UCSD-AML1 (cell line): ENCODE data around the gene PDE9A.

Experiments
- DNase-seq: peaks from one replicate; lab custom pipeline; 2025; ENCODE audit not compliant: unreplicated experiment; lab: John Stamatoyannopoulos, UW

PDE9A gene

GRCh38 chr21:42641311-42642218 lies 11.9 kb upstream of the PDE9A start:
- DNase-seq: no peak

DNA sequence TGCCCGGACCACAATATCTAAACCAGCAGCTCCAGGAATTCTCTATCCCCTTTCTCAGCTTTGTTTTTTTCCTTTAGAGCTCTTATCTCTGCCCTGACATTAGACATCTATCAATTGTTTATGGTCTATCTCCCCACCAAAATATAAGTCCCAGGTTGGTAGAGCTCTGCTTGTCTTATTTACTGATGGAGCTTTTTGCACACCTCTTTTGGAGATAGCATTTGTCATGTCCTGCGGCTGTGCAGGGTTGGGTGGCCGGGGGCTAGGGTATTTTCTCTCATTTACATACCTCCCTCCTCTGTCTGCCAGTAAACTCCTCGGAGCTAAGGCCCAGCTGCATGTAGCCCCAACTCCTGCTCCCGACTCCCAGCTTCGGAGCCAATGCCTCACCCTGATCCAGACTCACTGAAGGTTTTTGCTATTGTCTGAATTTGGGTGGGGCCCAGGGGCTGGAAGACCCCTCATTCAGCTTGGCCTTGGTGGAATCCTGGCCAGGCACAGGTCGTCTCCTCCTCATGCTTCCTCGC lies 11.1 kb upstream of the PDE9A start:
- no peak for DNase-seq

GRCh38 chr21:42644223-42645208 lies 8.9 kb upstream of the PDE9A start:
- no peak for DNase-seq

GRCh38 chr21:42645211-42646075 lies 8.0 kb upstream of the PDE9A start:
- no peak for DNase-seq

- DNase-seq: no peak
Observed at GRCh38 chr21:42646076-42646825, 7.2 kb upstream of the PDE9A start.

- no peak for DNase-seq
Observed at GRCh38 chr21:42646836-42647235, 6.6 kb upstream of the PDE9A start.

DNA sequence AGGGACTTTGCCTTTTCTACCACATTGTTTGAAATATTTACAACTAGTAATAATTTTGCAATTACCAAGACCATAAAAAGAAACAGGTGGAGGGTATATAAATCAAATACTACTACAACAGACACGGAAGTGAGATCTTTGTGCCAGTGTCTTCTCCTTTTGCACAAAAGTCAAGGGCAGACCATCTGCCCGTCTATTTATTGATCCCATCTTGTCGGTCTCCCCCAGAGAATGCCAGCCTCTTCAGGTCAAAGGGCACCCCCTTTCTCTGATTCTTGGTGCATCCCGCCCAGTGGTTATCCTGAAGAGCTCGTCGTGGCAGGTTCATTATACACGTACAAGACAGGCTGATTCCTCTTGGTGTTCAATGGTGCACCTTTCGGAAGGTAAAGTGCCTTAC lies 4.8 kb upstream of the PDE9A start:
- DNase-seq: no peak

DNA sequence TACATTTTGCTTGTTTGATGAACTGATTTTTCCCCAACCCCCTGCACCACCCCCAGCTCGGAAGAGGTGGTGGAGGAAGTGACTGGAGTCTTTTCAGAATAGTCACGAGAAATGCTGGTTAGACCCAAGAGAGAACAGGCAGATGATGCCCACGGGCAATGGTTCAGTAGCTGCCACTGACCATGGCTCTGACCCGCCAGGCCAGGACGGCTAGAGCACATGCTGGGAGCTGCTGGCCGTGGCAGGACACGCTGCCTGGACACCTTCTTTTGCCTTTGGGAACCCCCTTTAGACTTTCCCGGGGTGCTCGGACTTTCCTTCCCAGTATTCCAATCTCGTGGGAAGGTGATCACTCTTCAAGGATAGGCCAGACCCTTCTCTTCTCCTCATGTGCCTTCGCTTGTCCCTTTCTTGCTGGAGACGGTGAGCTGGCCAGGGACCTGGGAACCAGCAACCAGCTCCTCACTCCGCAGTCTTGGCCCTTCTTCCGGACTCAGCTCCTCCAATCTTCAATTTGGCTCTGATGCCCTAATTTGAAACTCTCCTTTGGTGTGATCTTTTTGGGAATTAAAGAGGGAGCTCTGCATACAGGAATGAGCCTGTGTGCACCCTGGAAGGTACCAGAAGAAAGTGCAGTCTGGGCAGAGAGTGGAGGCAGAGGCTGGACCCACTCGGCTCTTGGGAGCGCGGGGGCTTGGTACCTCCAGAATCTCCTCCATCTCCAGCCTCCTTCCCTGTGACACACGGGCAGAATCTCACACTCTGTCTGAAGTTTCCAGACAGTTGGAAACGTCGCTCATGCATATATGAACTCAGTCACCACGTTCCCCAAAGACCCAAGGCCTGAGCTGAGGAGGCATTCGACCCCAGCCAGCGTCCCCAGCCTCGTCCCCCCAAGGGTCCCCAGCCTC lies 4.0 kb upstream of the PDE9A start:
- no peak for DNase-seq

DNA sequence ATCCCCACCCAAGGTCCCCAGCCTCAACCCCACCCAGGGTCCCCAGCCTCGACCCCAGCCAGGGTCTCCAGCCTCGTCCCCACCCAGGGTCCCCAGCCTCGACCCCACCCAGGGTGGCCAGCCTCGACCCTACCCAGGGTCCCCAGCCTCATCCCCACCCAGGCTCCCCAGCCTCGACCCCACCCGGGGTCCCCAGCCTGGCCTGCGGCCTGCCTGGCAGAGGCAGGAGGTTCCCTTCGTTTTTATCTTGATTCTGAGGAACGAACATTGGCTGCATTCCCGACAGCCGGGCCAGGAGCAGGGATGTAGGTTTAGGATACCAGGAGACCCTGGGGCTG lies 3.4 kb upstream of the PDE9A start:
- no peak for DNase-seq

DNA sequence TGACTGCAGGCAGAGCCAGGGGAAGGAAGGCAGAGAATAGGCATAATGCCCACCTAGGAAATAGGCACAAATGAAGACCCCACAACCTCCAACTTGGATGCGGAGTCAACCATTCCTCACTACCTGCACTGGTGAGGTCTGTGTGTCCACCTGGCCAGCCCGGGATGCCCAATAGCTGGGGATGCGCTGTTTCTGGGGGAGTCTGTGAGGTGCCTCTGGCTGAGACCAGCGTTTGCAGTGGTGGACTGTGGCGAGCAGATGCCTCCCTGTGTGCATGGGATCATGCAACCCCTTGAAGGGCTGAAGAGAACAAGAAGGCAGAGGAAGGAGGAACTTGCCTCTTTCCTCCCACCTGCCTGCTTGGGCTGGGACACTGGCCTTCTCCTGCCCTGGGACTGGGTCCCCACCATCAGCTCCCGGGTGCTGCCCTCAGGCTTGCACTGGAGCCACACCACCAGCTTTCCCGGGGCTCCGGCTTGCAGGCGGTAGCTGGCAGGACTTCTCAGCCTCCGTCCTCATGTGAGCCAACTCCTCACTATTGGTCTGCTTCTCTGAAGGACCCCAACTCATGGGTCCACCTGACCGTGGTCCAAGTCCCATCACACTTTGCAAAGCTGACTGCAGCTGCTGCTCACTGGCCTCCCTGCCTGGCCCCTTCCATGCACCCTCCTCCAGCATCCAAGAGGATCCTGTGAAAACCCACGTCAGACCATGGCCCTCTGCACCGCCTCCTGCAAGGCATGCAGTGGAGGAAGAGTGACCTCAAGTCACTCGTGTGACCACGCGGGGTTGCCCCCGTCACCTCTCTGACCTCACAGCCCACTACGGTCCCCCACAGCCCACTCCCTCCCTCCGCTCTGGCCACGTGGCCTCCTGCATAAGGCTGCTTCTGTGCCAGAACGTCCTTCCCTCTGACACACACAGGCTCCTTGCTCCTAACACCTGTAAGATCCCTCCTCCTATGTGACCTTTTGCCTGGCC lies 2.7 kb upstream of the PDE9A start:
- DNase-seq: no peak

DNA sequence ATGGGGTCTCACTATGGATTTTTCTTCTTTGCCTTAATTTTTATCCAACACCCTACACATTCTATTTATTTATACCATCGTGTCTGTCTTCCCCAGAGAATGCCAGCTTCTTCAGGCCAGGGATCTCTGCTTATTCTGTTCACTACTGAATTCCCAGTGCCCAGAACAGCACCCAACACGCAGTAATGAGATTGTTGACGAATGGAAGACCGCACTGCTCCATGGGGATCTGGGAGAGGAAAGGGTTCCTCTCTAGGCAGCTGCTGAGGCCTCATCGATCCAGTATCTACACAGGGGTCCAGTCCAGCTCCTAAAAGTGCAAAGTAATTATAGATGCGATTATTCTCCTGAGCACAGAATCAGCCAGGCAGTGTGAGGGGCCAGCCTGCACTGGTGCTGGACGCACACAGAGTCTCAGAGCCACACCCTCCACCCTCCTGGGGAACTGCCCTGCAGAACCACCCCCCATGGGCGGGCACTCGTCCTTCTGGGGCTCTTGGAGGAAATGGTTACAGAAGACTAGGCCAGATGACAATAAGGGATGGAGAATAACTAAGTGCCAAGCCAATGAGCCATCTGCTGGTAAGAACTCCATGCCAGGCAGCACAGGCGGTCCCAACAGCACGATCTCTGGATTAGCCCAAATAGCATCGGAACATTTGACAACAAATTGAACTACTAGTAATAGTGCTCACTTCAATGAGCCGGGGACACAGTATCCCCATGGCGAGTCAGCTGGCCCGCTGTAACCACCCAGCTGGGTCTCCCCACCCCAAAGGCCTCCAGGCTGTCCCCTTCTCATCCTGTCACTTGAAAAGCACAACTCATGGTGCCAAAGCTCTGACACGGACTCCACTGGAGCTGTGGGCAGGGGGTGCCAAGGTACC lies 1.7 kb upstream of the PDE9A start:
- peak; percentile 51 for DNase-seq

DNA sequence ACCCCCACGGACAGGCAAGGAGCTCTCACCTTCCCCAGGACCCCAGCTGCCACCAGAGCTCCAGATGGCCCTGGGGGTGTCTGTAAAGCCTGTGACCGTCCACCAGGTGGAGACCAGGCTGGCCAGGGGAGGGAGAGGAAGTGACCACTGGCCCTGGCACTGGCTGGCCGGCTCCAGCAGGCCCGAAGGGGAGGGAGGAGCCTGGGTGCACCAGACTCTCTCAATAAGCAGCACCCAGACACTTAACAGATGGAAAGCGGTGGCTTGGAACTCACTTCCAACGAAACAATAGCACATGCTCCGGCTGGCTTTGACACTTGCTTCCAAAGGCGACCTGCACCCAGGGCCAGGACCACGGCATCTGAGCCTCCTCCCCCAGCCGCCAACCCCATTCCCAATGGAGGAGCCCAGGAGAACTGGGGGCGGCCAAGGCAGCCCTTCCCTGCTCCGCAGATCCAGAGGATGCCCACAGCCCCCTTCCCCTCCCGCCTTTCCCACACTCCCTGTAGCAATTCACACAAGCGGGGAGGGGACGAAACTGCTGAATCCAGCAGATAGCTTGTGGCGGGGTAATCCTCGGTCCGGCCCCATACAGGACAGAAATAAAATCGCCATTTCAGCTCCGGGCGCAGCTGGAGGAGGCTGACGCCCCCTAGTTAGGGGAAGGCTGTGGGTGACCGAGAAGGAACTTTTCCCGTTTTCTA lies 742 bp upstream of the PDE9A start:
- no peak for DNase-seq

GRCh38 chr21:42654179-42654912 lies 925 bp downstream of the PDE9A start:
- peak; percentile 39 for DNase-seq

DNA sequence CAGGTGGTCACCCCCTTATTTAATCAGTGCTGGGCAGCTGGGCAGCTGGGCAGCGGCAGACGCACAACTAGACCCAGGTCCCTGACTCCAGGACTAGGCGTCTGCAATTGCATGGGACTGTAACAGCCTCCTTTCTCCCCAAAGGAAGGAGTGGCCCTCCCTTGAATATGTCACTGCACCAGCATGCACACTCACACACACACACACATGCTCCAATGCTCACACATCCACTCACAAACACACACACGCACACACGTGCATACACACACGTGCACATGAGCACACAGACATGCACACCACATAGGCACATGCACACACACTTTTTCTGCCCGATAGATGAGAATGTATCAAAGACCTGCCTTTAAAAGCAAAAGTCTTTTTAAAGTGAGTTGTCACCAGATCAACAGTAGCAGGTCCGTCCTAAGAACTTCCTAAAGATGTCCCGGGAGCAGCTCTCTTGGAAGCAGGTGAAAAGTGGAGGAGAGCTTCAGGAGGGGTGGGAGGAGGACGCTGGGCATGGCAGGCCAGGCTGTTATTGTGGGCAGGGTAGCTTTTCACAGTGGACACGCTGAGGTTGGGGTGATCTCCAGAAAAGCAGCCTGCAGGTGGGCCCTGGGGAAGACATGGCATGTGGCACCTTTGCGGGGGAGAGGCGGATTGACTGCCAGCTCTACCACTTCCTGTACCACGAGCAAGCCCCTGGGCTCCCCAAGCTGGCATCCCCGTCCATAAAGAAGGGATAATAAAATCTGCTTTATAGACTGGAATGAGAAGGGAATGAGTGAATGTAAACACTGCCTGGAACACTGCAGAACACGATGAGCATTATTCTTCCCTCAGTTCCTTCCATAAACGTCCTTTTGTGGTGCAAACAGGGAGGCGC lies 1.7 kb downstream of the PDE9A start:
- no peak for DNase-seq
